Measurements from ENCODE around the gene KERA.
"Not testable (repeated sequence)": the region's sequence is repeated elsewhere in the genome, so short reads cannot be mapped to it uniquely, and the experiment has no call there.

Gene KERA

GRCh38 chr12:91057368-91058165, at the start of gene KERA:
KERA (minus strand) TSS chr12:91058024; CDS start chr12:91056281, 1,743 bp downstream.
- no peak for DNase-seq

- DNase-seq = no peak
Observed at GRCh38 chr12:91106283-91106682, 48.5 kb upstream of the KERA start.

GRCh38 chr12:91105807-91106206, 48.0 kb upstream of the KERA start:
- DNase-seq = no peak

GRCh38 chr12:91104812-91105466, 47.1 kb upstream of the KERA start:
- DNase-seq = no peak

- DNase-seq = no peak
Observed at GRCh38 chr12:91103624-91104023, 45.8 kb upstream of the KERA start.

- DNase-seq = no peak
Observed at GRCh38 chr12:91103101-91103500, 45.3 kb upstream of the KERA start.

- no peak for DNase-seq
Observed at GRCh38 chr12:91100906-91101305, 43.1 kb upstream of the KERA start.

- DNase-seq = no peak
Observed at GRCh38 chr12:91099836-91100235, 42.0 kb upstream of the KERA start.

GRCh38 chr12:91099341-91099740, 41.5 kb upstream of the KERA start:
- no peak for DNase-seq

GRCh38 chr12:91098941-91099340, 41.1 kb upstream of the KERA start:
- no peak for DNase-seq

- DNase-seq = no peak
Observed at GRCh38 chr12:91098461-91098860, 40.6 kb upstream of the KERA start.

GRCh38 chr12:91094957-91095356, 37.1 kb upstream of the KERA start:
- DNase-seq = no peak

- no peak for DNase-seq
Observed at GRCh38 chr12:91094032-91094662, 36.3 kb upstream of the KERA start.

GRCh38 chr12:91093341-91093740, 35.5 kb upstream of the KERA start:
- no peak for DNase-seq

- no peak for DNase-seq
Observed at GRCh38 chr12:91091916-91092715, 34.3 kb upstream of the KERA start.

- not testable (repeated sequence) for DNase-seq
Observed at GRCh38 chr12:91089953-91090352, 32.1 kb upstream of the KERA start.

- no peak for DNase-seq
Observed at GRCh38 chr12:91080041-91080440, 22.2 kb upstream of the KERA start.

- DNase-seq = no peak
Observed at GRCh38 chr12:91078501-91078900, 20.7 kb upstream of the KERA start.

GRCh38 chr12:91077228-91077954, 19.6 kb upstream of the KERA start:
- DNase-seq = no peak

- DNase-seq = no peak
Observed at GRCh38 chr12:91074851-91075250, 17.0 kb upstream of the KERA start.

- DNase-seq = no peak
Observed at GRCh38 chr12:91074154-91074709, 16.4 kb upstream of the KERA start.

GRCh38 chr12:91073426-91073825, 15.6 kb upstream of the KERA start:
- DNase-seq = no peak

All from activated CD4-positive, alpha-beta T cell treated with anti-CD3 and anti-CD28 coated beads, Interleukin-2, amount 50 U/mL, for 48 hours (primary cell).